GM21526 (cell line): ENCODE data around the gene ATP5IF1.

ENCODE experiments used
- ATAC-seq: cut with Tn5 transposase; IDR thresholded peaks from one replicate; pipeline ENCODE4 v1.9.1; 2021; ENCODE audit warnings: moderate library complexity; ENCODE audit not compliant: unreplicated experiment, low FRiP score

The ATP5IF1 gene

GRCh38 chr1:28236656-28237322 lies 865 bp downstream of the ATP5IF1 start:
- no peak for ATAC-seq

- ATAC-seq: no peak
These were observed 3.1 kb downstream of the ATP5IF1 start for GRCh38 chr1:28239004-28239403.

GRCh38 chr1:28240024-28240423 lies 4.1 kb downstream of the ATP5IF1 start:
- ATAC-seq: no peak

GRCh38 chr1:28241638-28242241 lies 5.8 kb downstream of the ATP5IF1 start:
- no peak for ATAC-seq

GRCh38 chr1:28243685-28244311 lies 7.9 kb downstream of the ATP5IF1 start:
- no peak for ATAC-seq

- no peak for ATAC-seq
These were observed 8.8 kb downstream of the ATP5IF1 start for GRCh38 chr1:28244549-28245251.

GRCh38 chr1:28246427-28246832 lies 10.5 kb downstream of the ATP5IF1 start:
- ATAC-seq: no peak

- no peak for ATAC-seq
These were observed 11.8 kb downstream of the ATP5IF1 start for GRCh38 chr1:28247612-28248272.

GRCh38 chr1:28248273-28249012 lies 12.5 kb downstream of the ATP5IF1 start:
- peak; percentile 33 for ATAC-seq

- ATAC-seq: no peak
These were observed 13.3 kb downstream of the ATP5IF1 start for GRCh38 chr1:28249013-28249865.

GRCh38 chr1:28249866-28250295 lies 14.0 kb downstream of the ATP5IF1 start:
- ATAC-seq: no peak

GRCh38 chr1:28256197-28256827 lies 20.4 kb downstream of the ATP5IF1 start:
- ATAC-seq: no peak

- no peak for ATAC-seq
These were observed 21.8 kb downstream of the ATP5IF1 start for GRCh38 chr1:28257736-28258135.

GRCh38 chr1:28258628-28259251 lies 22.8 kb downstream of the ATP5IF1 start:
- ATAC-seq: no peak

- peak; percentile 89 for ATAC-seq
These were observed 23.5 kb downstream of the ATP5IF1 start, which contains the start of gene SESN2 for GRCh38 chr1:28259252-28259933. Gene SESN2 (plus strand): TSS chr1:28259518. CDS start chr1:28259848, 330 bp downstream.

- no peak for ATAC-seq
These were observed 24.2 kb downstream of the ATP5IF1 start for GRCh38 chr1:28259934-28260802.

GRCh38 chr1:28260803-28261174 lies 24.9 kb downstream of the ATP5IF1 start:
- ATAC-seq: no peak
